Activated CD4-positive, alpha-beta T cell treated with anti-CD3 and anti-CD28 coated beads, Interleukin-2, amount 50 U/mL, for 4 hours (primary cell): ENCODE data around the gene RHOBTB3.

Experiments
- DNase-seq, 2 experiments: peaks; one replicate each; pipeline ENCODE4 v3.0.0-alpha.2; 2020

The RHOBTB3 gene

GRCh38 chr5:95770830-95771708, 39.9 kb downstream of the RHOBTB3 start:
- no peak for DNase-seq

DNA sequence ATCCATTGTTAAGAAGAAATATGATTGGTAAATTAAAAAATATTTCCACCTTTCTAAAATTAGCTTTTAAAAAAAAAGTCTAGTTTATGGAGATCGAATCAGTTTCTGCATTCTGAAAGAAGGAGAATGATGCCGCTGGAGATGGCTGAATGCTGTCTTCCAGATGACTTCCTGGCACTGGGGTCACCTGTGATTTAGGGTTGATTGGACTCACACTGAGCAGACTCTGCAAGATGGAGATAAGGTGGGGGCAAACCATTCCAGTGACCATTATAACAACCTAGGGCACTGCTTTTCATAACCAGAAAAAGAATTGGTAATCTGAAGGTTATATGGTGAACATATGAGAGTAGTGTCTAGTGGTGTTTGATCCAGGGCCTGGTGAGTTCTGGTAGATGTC, 40.8 kb downstream of the RHOBTB3 start:
- no peak for DNase-seq

GRCh38 chr5:95773335-95774059, 42.4 kb downstream of the RHOBTB3 start:
- no peak for DNase-seq

DNA sequence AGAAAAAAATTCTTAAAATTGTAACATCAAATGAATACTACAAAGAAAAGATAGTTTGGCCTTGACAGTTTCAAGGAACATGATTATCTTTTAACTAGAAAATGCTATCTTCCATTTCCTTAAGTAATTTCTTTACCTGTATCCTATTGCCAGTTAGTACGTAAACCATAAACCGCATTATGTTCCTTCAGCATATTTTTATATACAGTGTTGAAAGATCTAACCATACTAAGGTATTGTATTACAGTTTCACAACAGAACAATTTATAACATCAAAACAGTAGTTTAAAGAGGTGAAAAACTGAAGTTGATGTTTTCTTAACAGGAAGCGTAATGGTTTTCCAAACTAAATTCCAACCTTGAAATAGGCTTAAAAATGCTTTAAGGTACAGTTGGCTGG, 46.3 kb downstream of the RHOBTB3 start:
- DNase-seq = no peak

DNA sequence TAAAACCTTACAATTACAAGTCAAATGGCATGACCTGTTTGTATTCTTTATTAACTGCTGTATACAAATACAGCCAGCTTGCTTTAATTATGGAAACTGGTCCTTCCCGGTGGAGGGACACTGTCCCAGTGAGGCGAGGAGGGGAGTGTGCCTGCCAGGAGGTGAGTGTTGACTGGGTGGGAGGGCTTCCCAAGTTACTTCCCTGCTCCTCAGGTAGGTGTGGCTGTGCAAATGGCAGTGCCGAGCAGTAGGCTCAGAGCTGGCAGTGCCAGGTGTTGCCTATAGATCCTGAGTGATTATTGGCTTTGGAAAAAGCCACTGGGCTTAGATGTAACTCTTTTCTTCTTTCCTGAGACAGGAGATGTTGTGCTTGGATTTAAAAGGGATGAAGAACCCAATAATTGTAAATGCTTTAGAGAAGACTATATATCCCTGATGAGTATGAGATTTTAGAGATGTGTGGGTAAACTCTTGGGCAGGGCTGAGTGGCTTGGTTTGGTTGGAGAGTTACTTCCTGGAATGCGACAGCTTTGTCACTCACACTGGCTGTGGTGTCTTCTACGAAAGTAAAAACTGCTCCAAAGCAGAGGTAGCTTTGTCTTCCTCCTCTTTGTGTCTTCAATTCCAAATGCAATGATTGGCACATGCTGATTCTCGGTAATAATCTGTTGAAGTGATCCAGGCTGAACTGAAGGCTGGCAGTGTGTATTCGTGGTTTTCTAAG, 47.7 kb downstream of the RHOBTB3 start:
- DNase-seq = no peak

- no peak for DNase-seq
These were observed 48.5 kb downstream of the RHOBTB3 start for GRCh38 chr5:95779611-95780010.

DNA sequence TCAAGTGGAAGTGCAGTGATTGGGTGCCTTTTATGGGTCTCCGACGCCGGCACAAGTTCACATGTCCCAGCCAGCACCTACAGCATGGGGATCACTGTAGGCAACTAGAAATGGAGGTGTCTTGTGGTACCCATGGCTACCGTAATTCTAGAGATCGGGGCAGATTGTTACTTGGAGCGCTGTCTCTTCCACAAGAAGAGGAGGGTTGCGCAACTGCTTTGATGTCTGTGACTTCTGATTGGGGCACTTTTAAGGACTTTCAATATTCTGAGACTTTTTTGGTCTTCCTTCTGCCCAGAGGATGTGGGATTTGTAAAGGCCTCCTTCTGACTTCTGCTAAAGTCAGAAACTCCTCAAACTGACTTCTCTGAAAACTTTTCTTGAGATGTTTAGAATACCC, 49.5 kb downstream of the RHOBTB3 start:
- DNase-seq = no peak

DNA sequence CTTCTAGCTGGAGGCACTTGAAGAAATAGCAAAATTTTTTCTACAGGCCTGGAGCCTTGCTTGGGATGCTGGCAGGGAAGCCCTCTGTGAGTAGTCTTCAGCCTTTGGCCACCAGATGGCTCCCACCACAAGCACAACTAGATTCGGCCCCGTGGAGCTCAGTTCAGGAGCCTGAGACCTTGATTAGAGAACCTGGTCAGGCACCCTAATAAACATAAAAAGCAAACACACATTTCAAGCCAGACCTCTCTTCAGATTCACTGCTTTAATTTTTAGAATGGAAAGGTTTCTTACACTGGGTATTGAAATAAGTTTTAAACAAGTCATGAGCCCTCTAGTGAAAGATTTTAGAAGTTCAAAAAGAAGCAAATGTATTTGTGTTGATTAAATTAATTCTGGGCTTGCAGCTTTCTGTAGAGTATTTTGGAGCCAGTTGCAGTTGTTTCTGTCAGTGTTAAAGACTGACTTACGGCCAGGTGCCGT, 50.0 kb downstream of the RHOBTB3 start:
- peak; percentile 66 to 69 for DNase-seq

GRCh38 chr5:95782181-95782580, 51.0 kb downstream of the RHOBTB3 start:
- no peak for DNase-seq

DNA sequence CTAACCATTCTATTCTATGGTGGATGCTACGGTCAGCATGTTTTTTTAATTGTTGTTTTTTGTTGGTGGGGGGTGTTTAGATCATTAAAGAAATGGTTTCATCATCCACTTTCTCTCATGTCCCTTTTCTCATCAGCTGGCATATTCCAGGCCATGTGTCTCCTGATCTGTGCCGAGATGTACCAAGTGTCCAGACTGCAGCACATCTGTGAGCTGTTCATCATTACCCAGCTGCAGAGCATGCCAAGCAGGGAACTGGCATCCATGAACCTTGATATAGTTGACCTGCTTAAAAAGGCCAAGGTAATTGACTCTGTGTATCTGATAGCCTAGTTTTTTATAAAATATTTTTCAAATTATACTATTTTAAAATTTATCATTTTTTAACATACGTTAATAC, 52.5 kb downstream of the RHOBTB3 start:
- no peak for DNase-seq

DNA sequence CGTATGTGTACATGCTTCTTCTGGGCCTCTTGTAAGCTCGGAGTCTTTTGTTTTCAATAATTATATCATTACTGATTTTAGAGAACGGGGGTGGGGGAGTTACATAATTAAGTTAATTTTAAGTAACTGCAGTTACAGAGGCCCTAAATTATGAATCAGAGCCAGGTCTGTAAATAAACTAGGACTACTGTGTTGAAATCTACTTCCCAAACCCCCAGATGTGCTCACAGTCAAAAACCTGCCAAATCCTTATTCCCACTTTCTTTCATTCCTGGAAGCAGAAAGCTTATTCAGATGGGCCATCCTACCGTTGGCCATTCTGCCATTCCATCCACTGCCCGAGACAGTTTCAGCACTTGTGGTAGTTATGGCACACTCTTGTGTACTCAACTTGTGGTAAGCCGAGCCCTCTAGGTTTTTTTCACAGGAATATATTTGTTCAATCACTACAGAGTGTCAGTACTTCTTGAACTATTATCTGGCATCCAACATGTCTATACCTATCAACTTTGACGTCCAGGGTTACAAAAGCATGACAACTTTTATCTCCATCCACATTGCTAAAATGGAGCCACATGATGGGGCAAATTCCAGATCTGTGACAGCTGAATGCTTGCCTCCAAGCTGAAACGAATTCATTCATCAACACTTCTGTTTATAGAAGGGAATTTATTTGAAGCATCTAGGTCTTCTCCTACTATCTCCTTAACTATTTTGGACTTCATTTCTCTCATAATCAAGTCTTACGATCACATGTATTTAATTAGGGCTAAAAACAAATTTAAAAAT, 53.6 kb downstream of the RHOBTB3 start:
- no peak for DNase-seq

- DNase-seq = no peak
These were observed 55.8 kb downstream of the RHOBTB3 start for GRCh38 chr5:95786821-95787418.

DNA sequence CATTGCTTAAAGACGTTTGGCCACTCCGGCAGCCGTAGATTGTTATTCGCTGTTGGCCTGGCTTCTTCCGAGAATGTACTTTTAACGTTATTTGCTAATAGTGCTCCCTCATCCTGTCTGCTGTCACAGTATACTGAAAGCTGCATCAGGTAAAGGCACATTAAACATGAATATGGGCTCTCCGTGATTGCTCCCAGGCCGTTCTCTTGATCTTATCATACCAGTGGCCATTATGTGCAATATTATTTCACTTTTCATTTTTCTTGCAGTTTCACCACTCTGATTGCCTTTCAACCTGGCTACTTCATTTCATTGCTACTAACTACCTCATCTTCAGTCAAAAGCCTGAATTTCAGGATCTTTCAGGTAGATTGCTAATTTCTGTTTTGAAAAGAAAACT, 57.4 kb downstream of the RHOBTB3 start:
- DNase-seq = no peak

DNA sequence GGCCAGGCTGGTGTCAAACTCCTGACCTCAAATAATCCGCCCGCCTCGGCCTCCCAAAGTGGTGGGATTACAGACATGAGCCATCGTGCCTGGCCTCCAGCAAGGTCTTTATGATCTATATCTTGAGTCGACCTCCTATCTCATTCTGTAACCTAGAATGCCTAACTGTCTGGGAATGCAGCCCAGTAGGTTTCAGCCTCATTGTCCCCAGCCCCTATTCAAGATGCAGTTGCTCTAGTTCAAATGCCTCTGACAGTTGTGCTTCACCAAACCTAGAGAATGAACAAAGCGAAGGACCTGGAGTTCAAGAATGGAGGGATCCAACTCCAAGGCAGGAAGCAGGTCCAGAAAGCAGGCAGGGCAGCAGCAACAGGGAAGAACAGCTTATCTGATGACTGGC, 60.6 kb downstream of the RHOBTB3 start:
- no peak for DNase-seq

DNA sequence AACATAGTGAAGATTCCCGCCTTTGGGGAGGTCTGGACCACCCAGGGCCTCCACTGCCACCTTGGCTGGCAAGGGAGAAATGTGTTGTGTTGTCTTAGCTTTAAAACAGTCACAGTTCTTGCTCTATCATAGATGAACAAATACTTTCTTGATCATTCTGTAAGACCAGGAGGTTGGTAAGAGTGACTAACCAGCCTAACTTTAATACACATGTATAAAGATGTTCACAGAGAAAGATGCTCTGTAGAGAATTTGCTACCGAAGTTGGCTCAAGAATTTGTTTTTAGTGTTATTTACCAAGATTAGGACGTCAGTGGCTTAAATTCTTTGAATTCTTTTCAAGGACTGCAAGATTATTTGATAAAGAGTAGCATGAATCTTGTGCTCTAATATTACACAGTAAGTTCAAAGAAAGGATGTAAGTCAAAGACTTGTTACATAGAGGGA, 63.0 kb downstream of the RHOBTB3 start:
- no peak for DNase-seq

DNA sequence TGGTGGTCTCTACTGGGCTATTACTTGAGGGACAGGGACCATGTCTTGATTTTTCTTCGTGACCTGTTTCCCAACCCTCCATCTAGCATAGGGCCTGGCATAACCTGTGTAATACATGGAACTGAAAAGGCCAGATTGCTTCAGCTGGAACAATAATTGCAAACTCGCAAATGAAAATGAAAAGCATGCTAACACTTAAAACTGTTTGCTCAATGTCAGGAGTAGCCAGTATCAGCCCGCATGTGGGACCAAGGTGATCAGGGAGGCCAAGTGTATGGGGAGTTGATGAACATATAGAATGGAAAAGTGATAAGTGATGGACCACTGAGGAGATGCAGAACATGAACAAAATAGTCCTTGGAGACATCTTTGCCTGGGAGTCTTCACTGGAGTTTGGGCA, 66.2 kb downstream of the RHOBTB3 start:
- no peak for DNase-seq

- no peak for DNase-seq
These were observed 66.9 kb downstream of the RHOBTB3 start for GRCh38 chr5:95798048-95798447.

GRCh38 chr5:95798545-95798944, 67.4 kb downstream of the RHOBTB3 start:
- no peak for DNase-seq

DNA sequence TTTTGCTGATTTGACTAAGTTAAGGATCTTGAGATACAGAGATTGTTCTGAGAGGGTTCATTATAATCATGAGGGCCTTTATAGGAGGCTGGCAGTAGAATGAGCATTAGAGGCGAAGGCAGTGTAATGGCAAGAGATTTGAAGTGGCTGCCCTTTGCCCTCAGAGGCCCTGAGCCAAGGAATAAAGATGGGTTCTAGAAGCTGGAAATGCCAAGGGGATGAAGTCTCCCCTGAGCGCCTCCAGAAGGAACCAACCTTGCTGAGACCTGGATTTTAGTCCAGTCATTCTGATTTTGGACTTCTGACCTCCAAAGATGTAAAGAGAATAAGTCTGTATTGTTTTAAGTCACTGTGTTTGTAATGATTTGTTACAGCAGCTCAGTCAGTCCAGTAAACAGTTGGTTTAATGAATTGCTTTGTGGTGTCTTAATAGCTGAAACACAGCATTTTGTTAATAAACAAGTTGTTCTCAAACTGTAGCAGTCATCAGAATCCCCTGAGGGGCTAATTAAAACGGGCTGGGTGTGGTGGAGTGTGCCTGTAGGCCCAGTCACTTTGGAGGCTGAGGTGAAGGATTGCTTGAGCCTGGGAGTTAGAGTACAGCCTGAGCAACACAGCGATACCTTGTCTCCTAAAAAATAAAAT, 68.2 kb downstream of the RHOBTB3 start:
- DNase-seq = no peak

DNA sequence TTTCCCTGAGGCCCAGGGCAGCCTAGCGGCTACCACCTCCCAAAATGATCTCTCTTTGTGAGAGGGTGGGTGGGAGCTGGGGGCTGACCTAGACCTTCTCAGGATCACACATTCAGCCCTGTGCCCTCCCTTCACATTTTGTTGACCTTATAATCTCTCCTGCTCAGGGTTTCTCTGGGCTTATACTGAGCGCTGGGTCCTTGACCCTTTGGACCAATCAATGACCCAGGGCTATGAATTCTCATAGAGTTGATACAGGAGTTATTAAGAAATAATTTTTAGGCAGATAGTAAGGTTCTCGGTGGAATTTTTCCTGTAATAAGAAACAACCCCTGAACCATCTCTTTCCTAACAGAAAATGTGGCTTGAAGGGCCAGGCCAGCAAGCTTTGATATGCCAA, 69.4 kb downstream of the RHOBTB3 start:
- DNase-seq = no peak

GRCh38 chr5:95801532-95801931, 70.4 kb downstream of the RHOBTB3 start:
- no peak for DNase-seq

- DNase-seq = no peak
These were observed 70.8 kb downstream of the RHOBTB3 start for GRCh38 chr5:95801961-95802360.
